NCI-H345 (cell line): Measurements from ENCODE around the gene DDOST.
A peak's percentile ranks its signal among the peaks of the same experiment; 100 is the strongest.

ENCODE experiments used
- DNase-seq: peaks from one replicate; lab custom pipeline; 2025; lab: John Stamatoyannopoulos, UW

Gene DDOST

DNA sequence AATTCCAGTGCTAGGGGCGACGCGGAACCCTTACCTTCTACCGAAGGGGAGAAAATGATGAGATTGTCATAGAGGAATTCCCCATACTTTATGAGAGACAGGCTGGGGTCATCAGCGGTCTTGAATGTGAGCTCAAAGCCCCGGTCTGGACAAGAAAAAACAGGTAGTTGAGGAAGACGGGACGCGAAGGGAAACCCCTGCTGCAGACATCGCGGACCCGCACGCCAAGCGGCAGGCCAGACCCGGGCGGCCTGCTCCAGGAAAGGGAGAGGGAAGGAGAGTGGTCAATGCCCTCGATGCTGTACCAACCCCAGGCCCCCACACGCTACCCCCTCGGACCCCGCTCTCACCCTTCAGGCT, 342 bp downstream of the DDOST start:
- no peak for DNase-seq

DNA sequence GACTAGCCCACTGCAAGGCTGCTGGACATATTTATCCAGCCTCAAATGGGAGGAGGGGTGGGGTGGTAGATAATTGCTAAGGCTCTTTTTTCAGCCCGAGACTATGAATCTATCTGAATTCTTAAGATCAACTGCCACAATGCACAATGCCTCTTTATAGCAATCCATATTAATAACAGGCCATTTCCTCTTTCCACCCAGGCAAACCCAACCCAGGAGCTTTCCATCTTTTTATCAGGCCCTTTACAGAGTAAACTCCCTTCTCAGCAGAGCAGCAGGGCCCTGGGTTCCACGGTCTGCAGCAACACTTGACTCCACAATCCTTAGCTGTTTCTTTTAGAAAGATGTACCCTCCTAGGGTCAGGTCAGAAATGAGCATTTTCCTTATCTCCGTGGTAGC, 806 bp downstream of the DDOST start:
- no peak for DNase-seq

DNA sequence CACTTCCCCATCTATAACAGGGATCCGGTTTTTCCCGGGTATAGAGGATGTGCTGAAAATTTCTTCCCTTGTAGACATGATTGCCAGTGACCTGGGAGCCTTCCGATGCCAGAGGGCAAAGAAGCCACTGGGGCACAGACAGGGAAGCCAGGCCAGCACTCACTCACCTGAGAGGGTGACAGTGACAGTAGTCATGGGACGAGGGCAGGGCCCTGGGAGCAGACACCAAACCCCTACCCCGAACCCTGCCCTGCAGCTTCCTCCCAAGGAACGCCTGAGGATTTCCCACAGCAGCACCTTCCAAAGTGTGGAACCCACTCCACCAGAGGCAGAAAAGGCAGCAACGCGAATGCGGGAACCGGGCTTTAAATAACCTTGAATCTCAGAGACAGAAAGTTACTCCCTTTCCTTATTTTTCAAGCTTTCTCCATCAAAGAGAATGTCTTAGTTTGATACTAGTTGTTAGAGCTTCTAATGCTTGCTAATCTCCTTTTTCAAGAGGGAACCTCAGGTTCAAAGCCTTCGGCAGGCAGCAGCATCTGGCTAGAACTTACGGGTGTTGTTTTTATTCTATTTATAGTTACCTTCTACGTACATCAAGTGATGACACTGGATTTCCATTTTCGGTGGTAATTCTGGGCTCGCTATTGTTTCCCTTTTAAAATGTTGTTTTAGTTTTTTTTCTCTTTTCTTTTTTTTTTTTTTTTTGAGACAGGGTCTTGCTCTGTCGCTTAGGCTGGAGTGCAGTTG, 2.8 kb downstream of the DDOST start:
- DNase-seq = no peak

GRCh38 chr1:20657024-20657423, 4.1 kb downstream of the DDOST start:
- DNase-seq = no peak

DNA sequence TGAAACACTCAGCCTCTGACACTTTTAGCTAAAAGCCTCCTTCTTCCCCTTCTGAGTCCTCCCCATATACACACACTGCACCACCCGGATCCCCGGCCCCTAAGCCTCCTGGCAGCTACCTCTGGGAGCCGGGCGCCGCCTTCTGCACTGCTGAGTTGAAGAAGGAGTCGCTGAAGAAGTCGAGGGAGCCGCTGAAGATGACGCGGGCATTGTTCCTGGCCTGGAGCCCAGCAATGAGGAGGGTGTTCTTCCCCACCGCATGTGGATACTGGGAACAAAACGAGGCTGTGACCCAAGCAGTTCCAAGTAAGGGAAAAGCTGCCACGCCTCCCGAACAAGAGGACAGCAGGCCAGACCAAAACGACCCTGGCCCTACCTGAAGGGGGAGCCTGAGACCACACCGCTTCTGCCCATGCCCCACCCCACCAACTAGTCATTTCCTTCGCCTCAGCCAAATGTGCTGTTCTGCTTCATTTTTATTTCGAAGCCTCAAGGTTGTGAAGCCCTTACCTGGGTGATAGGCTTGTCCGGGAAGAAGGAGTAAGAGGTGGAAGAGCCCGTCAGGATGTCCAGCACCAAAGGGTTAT, 7.0 kb downstream of the DDOST start:
- DNase-seq = no peak

GRCh38 chr1:20652300-20652699, 8.9 kb downstream of the DDOST start:
- DNase-seq = no peak

DNA sequence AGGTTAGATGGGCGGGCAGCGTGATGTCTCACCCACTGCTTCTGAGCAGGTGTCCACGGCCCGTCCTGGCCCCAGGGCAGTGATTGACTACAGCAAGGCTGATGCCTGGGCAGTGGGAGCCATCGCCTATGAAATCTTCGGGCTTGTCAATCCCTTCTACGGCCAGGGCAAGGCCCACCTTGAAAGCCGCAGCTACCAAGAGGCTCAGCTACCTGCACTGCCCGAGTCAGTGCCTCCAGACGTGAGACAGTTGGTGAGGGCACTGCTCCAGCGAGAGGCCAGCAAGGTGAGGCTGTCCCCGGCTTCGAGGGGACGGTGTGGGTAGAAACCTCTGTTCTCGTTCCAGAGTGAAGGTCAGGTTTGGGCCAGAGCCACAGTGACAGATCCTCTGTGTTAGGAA, 12.2 kb downstream of the DDOST start:
- no peak for DNase-seq

DNA sequence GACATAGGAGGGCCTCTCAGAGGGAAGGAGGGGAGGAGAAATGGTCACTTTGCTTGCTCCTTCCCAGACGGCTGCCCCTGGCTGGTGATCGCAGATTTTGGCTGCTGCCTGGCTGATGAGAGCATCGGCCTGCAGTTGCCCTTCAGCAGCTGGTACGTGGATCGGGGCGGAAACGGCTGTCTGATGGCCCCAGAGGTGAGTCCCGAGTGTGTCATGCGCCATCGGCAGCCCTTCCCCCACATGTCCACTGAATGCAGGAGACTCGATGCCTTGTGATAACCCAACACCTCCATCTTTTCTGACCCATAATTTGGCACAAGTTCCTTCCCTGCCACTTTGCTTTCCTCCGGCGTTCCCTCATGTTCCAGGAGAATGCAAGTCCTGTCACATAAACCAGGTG, 12.7 kb downstream of the DDOST start:
- no peak for DNase-seq

- DNase-seq = no peak
Measured at GRCh38 chr1:20645414-20645813, 15.8 kb downstream of the DDOST start.

GRCh38 chr1:20644416-20644815, 16.8 kb downstream of the DDOST start:
- DNase-seq = no peak

DNA sequence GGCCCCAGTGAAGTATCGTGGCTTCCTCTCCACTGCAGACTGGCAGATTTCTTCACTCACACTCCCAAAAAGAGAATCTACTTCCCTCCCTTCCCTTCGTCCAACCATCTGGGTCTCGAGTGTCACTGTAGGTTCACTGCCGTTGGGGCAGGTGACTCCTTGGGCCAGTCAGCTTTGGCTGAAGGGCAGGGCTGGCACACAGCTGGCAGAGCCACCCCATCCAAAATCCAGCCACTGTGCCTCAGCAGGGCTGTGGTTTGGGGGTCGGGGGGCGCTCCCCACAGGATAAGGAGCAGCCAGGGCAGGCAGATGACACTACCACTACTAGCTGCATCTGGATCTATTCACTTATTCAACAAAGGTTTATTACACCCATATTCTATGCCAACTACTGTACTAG, 18.1 kb downstream of the DDOST start:
- no peak for DNase-seq

GRCh38 chr1:20641975-20642374, 19.2 kb downstream of the DDOST start:
- DNase-seq = no peak

DNA sequence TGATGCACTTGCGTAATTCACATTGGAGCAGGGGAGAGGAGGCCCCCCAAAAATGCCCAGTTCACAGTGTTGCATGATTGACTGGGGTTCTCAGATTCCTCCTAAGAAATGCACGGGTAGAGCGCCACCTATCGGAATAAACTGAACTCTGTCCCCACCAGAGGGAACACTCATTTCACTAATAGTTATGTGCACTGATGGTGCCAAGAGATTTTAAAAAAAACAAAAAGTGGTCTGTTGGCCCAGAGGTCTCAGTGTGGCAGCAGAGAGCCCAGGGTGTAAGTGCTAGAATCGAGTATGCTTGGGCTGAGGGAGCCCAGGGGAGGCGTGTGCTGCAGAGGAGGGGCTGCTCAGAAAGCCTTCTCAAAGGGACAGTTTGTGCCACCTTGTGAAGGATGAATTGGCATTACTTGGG, 21.0 kb downstream of the DDOST start:
- peak; percentile 69 for DNase-seq

- no peak for DNase-seq
Measured at GRCh38 chr1:20636785-20637347, 24.3 kb downstream of the DDOST start.

- DNase-seq = peak; percentile 75
Measured at GRCh38 chr1:20634594-20635084, 26.5 kb downstream of the DDOST start.

- DNase-seq = peak; percentile 44
Measured at GRCh38 chr1:20634065-20634593, 27.0 kb downstream of the DDOST start.

- peak; percentile 89 for DNase-seq
Measured at GRCh38 chr1:20633190-20634064, 27.7 kb downstream of the DDOST start, which contains the start of gene PINK1. PINK1 (plus strand) TSS chr1:20633458; CDS start chr1:20633549, 91 bp downstream.

DNA sequence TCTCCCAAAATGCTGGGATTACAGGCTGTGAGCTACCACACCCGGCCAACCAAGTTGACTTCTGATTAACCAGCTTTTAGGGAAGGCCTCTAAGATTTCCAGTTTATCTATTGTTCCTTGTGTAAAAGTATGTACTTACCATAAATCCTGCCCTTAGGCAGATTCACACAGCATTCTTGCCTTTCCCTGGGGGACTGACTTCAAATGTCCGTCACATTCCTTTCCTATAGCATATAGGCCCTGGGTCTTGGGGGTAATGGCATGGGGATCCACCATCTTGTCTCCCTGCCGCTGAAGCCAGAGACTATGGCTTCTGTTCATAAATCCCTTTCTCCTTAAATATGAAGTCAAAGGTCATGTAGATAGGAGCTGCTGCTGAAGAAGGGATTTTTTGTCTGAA, 28.8 kb downstream of the DDOST start:
- no peak for DNase-seq

DNA sequence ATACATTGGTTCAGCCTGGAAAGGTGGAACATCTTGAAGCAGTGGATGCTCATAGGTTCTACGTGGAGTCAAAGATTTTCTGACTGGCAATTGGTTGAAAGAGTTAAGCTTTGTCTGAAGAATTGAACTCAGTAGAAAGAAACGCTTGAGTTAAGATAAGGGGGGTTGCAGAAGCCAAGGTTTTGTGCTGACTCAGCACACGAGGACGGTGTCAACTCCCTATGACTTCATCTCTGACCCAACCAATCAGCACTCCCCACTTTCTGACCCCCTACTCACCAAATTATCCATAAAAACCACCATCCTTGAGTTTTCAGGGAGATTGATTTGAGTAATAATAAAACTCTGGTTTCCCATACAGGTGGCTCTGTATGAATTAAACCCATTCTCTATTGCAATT, 30.4 kb downstream of the DDOST start:
- DNase-seq = no peak

- DNase-seq = no peak
Measured at GRCh38 chr1:20626524-20626923, 34.6 kb downstream of the DDOST start.

GRCh38 chr1:20626098-20626427, 35.1 kb downstream of the DDOST start:
- no peak for DNase-seq
